HG03469 (cell line): ENCODE measurements around the gene LY6G6F.

Source experiments
- ATAC-seq: cut with Tn5 transposase; IDR thresholded peaks from one replicate; pipeline ENCODE4 v1.9.1; 2021; ENCODE audit warnings: mild to moderate bottlenecking, moderate library complexity, moderate number of reproducible peaks; ENCODE audit not compliant: unreplicated experiment

LY6G6F gene

DNA sequence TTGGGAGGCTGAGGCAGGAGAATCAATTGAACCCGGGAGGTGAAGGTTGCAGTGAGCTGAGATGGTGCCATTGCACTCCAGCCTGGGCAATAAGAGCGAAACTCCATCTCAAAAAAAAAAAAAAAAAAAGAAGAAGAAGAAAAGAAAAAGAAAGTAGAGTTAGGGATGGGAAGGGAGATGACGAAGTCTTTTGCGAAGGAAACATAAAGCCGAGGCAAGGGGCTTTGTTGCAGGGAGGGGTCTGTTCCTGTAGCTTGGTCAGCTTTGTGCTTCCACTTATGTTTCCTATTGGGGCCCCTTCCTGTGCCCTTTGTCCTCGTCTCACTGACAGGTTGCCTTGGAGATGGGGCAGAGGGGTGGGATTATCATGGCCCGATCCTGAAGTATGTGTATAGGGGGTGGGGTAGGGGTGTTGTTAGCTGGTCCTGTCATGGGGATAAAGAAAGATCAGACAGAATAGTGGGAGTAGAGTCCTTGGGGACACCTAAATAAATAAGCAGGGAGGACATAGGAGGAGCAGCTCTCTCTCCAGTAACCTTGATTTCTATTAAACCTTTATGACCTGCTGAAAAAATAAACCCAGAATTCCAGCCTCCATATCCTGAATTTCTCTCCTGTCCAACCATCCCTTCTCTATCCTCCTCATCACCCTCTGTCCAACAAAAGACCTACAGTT lies 30.8 kb downstream of the LY6G6F start:
- no peak for ATAC-seq

DNA sequence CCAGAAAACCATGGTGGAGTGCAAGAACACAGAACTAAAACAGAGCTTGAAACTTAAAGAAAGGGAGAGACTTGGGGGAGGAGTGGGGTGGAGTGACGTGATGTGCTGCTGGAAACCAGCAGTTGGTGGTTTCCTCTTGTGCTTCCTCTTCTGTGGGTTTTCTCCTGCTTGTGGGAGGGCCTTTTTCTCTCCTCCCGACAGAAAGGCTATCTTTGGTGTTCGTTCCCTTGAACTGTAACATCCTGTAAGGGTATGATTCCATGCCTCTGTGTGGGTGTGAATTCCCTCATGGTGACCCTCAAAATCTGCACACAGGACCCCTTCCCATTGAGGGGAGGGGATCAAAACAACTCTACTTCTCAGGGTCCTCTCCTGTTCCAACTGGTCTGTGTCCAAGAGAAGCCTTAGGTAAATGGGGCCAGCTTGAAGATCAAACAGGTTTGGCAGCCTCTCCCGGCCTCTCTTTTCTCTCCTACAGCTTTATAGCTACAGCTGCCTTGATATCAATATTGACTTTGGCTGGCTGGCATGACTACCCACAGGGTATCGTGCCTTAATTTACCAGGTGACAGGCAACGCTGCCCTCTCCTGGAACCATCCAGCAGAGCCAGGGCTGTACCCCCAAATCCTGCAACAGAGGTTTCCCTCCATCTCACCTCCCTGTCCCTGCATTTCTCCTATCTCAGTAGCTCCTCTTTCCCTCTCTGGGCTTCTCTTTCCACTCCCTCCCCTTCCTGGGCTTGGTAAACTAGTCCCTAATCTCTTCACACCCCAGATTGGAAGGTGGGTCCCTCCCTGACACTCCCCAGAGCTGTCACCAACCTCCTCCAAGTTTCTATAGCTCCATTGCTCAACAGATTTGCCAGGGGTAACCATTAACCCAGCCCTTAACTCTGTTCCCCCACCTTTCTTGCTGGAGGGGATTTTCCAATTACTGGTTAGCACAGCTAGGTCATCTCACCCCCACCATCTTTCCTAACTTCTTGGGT lies 31.6 kb downstream of the LY6G6F start:
- no peak for ATAC-seq

- ATAC-seq, result peak; percentile 57
These were observed 33.2 kb downstream of the LY6G6F start, which contains the start of gene MSH5 for GRCh38 chr6:31739639-31740396. MSH5 (plus strand) TSS chr6:31740005; CDS start chr6:31740467, 462 bp downstream.

- ATAC-seq, result no peak
These were observed 33.9 kb downstream of the LY6G6F start for GRCh38 chr6:31740397-31741223.

- no peak for ATAC-seq
These were observed 35.1 kb downstream of the LY6G6F start for GRCh38 chr6:31741815-31742214.

DNA sequence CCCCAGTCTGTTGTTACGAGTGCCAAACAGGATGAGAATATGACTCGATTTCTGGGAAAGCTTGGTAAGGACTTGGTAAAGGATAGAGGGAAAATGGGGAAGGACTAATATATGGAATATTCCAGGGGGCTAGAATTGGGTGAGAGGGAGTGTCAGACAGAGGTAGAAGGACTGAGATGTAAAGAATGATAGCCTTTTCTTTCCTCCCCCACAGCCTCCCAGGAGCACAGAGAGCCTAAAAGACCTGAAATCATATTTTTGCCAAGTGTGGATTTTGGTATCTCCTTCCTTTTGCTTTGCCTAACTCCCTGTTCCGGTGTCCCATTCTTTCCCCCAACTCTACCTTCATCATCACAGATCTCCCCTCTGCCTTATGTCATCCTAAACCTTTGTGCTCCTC lies 36.2 kb downstream of the LY6G6F start:
- no peak for ATAC-seq

DNA sequence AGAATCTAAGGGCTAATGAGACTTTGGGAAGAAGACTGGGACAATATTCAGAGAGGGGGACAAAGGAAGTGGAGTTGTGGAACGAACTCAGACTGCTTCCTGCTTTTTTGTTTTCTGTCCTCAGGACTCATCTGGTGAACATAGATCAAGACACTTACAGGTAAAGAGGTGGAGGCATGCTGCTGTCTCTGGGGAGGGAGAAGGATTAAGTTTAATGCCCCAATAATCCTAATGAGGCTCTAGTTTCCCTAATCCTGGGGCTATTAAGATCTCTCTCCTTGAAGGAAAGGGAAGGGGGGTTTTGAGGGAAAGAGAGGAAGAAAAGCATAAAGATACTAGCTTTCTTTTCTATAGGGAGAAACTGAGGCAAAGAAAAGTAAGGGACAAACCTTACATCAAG lies 37.8 kb downstream of the LY6G6F start:
- ATAC-seq, result no peak

GRCh38 chr6:31749301-31750036 lies 42.8 kb downstream of the LY6G6F start:
- ATAC-seq, result no peak

GRCh38 chr6:31750411-31751022 lies 43.9 kb downstream of the LY6G6F start:
- ATAC-seq, result no peak

- no peak for ATAC-seq
These were observed 46.2 kb downstream of the LY6G6F start for GRCh38 chr6:31752739-31753319.

DNA sequence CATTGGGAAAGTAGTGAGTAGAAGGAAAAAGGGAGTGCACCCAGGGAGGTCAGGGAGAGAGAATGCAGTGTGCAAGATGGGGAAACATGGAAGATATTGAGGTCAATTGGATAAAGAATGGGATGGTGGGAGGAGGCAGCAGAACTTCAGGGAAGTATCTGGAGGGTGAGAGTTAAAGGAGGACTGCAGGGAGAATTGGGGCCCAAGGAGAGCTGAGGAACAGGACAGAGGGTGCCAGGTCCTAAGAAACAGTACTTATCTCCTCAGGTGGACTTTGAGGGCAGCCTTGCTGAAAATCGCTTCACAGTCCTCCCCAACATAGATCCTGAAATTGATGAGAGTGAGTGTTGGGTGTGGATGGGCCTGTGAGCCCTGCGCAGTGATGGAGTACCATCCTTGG lies 51.6 kb downstream of the LY6G6F start:
- no peak for ATAC-seq
